ENCODE results near the gene MGAT5.
"Not testable (repeated sequence)": the region's sequence is repeated elsewhere in the genome, so short reads cannot be mapped to it uniquely, and the experiment has no call there.

MGAT5 gene

DNA sequence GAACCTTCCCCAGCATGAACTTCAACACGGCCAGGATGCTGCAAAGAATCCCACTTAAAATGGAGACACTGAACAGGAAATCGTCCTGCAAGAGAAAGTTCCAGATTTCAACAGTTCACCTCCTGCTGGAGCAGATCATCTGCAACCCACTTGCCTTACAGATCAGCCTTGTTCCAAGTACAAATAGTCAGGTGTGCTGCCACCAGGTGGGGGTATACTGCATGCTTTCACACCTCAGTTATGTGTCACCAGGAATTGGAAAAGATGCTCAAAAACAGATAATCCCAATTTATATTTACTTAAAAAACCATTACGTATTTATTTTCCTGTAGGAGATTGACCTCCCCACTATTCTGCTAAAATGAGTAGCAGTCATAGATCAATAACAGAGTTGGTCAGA is 212.3 kb downstream of the MGAT5 start:
- DNase-seq (ENCODE audit: low read depth in 2 of 2) = no peak

DNA sequence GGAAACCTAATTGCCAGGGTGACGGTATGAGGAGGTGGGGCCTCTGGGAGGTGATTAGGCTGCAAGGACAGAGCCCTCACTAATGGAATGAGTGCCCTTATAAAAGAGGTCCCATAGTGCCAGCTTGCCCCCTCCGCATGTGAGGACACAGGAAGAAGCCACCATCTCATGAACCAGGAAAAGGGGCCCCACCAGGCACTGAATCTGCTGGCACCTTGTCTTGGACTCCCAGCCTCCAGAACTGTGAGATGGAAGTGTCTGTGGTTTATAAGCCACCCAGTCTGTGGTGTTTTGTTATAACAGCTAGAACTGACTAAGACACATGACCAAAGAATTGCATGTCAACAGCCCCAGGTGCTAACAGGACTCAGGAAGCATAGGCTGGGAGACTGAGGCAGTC is 214.3 kb downstream of the MGAT5 start:
- DNase-seq (ENCODE audit: low read depth in 2 of 2) = no peak

DNA sequence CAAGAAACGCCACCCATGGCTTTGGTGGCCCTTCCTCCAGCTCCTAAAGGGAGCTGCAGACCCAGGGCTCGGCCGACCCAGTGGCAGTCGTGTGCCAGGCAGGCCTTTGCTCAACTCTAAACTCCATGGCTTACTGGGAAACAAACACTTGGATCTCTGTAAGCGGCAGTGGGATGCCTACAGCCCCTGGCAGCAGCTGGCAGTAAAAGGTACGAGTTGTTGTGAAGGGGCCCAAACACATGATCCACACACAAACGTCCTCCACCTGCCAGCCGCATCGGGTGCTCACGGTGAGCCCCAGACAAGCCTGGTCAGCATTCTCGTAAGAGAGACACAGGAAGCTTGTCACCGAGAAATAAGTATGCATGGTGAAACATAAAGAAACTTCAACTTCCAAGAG is 214.9 kb downstream of the MGAT5 start:
- no peak for DNase-seq (ENCODE audit: low read depth in 2 of 2)

DNA sequence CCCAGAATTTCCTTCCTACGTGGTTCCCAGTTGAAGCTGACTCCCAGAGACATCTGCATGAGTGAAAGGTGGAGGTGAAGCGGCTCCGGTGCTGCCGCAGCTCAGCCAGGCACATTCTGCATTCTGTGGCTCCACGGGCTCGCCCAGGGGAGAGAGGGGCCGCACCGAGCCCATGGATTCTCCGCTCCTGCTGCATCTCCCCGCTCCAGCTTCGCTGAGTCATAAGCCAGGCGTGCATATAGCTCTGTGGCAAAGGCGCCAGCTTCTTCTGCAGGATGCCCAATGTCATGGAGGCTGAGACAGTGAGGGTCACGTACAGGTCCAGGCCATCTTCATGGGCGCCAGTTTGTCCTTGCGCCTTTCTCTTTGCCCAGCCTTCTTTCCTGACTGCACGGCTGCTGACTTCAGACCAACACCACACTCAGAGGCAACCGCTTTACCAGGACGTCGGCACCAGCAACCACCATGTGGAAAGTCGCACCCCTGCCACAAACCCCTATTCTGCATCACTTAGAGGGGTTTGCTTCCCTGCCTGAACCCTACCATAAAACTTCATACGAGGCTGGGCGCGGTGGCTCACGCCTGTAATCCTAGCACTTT is 215.7 kb downstream of the MGAT5 start:
- no peak for DNase-seq (ENCODE audit: low read depth in 2 of 2)

DNA sequence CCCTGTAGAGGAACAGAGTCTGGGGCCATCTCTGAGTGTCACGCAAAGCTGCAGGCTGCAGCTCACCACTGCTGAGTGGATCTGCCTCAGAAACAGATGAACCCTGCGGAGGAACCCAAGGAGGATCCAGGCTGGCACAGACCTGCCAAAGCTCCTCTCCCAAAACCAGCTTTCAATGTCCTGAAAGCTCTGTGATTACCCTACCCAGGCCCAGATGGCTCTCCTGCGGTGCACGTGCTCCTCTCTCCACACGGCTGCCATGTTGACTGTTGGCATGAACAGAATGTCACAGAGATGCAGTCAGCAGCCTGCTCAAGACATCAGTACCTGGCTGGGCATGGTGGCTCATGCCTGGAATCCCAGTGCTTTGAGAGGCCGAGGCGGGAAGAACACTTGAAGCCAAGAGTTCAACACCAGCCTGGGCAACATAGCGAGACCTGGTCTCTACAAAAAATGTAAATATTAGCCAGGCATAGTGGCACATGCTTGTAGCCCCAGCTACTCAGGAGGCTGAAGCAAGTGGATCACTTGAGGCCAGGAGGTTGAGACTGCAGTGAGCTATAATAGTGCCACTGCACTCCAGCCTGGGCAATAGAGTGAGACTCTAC is 216.8 kb downstream of the MGAT5 start:
- DNase-seq (ENCODE audit: low read depth in 2 of 2) = no peak

DNA sequence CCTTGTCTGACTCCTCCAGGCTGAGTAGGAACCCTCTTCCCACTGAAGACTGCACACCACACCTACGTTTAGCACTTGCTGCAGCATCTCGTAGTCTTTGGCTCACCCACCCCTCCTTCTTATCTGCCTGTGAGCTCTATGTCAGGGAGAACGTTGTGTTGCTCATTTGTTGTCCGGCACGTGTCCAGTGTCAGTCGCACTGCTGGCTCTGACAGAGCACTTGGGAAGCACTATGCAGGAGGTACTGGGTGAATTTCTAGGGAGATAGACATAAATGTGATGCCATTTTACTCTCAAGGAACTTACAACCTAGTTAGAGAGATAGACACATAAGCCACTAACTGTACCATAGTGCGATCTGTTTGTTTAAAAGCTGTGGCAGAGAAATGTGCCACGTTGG is 223.1 kb downstream of the MGAT5 start:
- not testable (repeated sequence) for DNase-seq (ENCODE audit: low read depth in 2 of 2)

DNA sequence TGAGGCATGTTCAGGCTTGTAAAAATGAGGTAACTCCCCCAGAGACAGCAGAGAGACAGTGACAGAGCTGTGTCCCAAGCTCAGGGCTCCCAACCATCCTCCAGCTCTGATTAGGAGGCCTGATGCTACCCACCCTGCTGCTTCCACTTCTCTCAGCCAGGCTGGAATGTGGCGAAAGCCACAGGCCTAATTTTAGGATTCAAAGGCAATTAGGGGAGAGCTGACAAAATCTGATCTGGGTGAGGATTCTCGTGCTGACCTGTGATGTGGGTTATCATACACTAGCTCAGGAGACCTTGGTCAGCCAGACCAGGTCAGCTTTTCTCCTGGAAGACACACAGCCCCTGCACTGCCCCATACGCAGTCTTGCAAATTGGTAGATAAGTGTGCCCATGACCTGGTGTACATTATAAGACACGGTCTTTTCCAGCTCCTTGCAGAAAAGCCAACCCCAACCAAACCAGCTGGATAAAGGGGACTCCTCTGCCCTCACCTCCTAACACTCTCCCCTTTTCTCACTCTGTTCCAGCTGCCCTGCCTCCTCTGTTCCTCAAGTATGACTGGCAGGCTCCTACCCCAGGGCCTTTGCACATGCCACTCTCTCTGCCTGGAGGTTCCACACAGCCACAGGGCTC is 225.9 kb downstream of the MGAT5 start:
- no peak for DNase-seq (ENCODE audit: low read depth in 2 of 2)

DNA sequence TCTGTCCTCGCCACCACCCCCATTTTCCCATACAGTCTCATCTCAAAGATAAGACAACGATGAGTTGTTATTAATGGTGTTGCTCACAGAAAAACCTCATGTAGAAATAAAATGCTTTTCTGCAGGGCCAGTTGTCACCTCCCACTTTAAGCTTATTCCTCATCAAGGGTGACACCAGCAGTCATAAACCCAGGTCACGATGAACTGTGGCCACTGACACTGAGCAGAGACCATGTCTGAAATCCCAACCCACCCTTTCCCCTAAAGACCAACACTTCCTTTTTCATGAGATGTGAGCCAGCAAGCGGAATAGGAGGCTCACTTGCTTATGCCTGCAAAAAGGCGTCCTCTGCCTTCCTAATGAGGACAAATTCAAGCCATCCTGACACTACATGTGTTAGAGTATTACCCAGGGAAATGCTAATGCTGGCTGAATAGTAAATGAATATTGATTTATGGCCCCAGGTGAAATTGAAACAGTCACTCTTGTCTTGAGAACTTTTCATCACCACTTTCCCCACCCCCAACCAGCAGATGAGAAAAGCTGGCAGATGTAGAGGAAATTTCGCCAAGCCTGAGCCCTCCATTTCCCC is 228.4 kb downstream of the MGAT5 start:
- no peak for DNase-seq (ENCODE audit: low read depth in 2 of 2)

DNA sequence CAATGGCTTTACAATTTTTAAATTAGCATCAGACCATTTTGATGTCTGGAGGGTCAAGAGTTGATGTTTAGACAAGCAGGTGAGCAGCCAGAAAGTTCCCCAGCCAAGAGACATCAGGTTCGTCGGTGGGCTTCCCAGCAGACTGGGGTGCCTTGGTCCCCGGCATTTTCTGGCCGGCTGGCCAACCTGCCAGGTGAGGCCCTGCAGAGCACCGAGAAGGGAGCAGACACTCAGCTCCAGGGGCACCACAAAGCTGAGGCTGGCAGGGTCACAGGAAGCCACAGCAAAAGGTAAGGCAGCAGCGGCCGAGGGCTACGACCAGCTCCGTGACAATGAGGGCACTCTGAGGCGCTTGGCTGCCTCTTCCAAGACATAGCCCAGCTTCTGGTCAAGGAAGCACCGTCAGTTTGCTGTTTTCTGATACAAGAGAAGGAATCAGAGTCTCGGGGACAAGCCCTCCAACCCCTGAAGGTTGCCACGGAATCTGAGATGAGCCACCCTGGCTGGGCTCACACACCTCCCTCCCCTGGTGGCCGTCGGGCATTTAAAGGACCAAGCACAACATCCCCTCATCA is 229.0 kb downstream of the MGAT5 start:
- no peak for DNase-seq (ENCODE audit: low read depth in 2 of 2)

DNA sequence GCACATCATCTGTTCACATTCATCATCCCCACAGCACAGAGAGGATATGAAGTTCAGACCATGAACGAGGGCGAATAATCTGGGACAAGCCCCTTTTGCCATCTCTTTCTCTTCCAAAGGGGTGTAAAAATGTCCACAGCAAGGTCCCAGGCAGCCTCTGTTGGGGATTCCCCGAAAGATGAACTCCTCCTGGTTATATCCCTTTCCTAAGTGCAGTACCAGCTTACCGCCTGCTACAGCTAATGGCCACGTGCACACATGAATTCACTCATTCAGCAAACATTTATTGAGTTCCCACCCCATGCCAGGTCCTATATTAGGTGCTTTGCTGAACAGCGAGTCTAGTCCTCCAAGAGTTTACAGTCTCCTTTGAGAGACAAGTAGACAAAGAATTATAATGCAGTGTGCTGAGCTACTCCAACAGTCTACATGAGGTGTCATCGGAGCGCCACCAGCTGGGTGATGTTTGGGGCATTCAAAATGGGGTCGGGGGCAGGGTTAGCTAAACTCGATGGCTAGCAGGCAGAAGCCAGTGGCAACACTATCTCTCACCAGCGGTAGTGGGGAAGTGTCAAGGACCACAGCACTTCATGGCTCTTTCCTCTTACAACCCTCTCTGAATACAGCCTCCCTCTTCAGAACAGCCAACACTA is 236.0 kb downstream of the MGAT5 start:
- no peak for DNase-seq (ENCODE audit: low read depth in 2 of 2)

DNA sequence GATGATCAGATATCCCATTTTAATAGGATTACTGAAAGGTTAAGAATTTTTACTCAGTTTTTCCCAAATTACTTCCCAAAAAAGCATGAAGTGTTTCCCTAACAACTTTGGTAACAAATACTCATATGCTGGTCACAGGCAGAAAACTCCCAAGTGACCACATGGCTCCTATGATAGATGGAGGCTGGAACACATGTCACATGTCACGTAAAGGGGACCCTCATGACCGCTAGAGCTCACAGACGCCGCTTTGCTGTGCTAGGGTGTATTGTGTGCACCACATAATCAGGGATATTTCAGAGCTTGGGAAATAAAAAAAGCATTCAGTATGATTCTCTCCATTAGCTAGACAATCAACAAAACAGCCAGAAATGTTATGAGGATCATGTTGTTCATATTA is 236.7 kb downstream of the MGAT5 start:
- no peak for DNase-seq (ENCODE audit: low read depth in 2 of 2)

DNA sequence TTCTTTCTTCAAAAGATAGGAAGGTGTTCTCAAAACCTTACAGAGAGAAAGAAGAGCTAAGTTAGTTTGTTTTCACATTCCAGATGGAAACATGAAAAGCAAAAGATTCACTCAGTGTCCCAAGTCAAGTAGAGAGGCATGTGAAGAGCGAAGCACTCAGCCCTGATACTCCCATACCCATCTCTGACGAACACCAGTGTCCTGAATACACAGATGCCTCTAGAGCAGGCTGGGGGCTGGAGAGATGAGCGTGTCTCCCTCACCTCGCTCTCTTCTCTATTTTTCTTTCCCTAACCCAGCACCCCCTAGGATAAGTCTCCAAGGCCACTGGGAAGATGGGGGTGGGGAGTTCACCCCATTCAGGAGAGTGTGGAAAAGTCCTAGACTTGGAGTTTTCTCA is 237.2 kb downstream of the MGAT5 start:
- DNase-seq (ENCODE audit: low read depth in 2 of 2) = no peak

DNA sequence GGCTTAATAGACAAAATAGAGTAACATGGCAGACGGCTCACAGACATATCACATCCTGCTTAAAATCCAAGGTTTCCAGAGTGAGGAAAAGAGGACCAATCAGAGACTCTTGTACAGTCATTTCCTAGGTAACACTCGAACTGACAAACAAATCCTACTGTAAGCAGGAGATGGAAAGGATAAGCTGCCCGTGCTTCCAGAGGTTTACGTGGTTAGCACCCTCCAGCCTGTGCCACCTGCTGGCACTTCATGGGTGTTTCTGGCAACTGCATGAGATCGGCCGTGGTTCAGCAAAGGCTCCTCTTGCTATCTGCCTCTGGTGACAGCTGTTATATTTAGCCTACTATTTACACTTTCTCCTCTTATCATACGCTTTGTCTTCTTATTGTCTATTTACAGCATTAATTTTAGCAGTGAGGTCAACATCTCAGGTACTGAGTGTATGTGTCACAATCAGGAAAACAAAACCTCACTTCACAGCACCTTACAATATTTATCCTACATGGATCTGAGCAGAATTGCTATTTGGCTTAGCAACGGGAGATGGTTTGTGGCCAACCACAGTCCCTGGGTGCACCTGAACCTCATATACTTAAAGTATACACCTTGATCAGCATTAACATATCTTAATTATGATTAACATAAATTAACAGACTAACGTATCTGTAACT is 238.0 kb downstream of the MGAT5 start:
- no peak for DNase-seq (ENCODE audit: low read depth in 2 of 2)

DNA sequence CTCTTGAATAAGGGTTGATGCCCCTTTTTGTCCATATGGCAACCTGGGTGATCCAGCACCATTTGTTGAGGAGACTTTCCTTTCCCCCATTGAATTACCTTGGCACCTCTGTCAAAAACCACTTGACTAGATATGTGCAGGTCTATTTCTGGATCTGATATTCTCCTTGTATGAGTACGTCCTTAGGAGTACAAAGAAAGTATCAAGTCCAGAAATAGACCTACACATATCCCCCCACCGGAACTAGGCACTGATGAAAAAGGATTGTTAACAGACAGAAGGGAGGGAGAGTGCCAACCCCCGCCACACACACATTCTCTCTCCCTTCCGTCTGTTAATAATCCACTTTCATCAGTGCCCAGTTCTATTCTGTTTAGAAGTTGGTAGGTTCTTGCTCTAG is 239.9 kb downstream of the MGAT5 start:
- no peak for DNase-seq (ENCODE audit: low read depth in 2 of 2)

DNA sequence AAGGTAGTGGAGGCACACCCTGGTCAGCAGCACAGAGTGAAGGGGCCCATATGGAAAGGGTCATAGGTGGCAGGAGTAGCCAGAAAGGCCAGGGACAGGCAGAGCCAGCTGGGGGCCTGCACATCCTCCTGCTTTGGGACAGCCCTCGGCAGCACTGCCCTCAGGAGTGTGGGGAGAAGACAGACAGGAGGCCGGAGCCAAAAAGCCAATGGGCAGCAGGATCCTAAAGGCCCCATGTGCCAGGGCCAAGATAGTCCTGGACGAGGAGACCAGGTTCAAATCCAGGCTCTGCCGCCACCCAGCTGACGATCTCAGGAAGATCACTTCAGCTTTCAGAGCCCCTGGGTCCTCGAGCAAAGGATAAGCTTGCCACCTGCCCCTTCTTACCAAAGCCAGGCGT is 244.8 kb downstream of the MGAT5 start:
- no peak for DNase-seq (ENCODE audit: low read depth in 2 of 2)

DNA sequence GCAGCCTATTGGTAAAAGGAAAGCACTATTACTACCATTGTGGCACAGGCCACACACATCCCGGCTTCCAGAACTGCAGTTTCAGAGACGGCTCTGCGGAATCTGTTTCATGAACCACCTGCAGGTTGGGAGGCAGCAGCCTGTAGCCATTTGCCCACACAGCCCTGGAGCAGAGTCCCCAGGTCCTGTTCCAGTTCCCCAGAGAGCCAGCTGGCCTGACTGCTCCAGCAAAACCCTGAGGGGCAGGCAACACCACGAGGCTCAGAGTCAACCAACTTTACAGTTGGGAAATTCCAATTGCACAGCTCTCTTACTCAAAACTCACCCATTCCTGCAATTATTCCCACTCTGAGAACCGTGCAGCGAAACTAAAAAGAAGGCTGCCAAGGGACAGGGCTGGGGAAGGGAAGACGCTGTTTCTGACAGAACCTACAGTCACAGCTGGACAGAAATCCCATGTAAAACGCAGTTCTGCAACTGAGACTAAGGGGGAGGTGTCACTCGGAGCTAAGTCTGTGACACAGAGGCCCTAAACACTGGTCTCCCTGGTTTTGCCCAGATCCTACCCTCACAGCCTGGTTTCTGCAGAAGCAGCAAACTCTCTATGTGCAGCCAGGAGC is 245.5 kb downstream of the MGAT5 start:
- no peak for DNase-seq (ENCODE audit: low read depth in 2 of 2)

DNA sequence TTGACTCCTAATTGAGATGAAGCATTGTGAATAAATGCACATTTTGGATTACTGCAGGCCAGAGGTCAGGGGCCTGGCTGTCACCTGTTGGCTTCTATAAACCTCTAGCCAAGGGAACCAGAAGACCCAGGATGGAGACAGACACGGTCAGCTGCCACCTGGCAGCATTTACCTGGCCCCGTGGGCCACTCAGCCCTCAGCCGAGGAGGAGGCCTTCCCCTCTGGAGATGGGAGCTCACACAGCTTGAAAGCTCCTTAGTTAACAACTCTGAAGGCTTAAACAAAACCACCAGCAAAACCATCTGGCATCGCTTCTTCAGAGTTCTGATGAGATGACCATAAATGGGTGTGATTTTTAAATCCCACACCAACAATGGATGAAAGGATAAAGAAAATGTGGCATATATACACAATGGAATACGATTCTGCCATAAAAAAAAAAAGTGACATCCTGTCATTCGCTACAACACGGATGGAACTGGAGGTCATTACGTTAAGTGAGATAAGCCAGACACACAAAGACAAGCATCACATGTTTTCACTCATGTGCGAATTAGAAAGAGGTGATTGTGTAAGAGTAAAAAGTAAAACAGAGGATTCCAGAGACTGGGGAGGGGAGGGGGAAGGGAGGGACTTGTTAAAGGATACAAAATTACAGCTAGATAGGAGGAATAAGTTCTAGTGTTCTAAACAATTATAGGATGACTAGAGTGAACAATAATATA is 246.5 kb downstream of the MGAT5 start:
- DNase-seq (ENCODE audit: low read depth in 2 of 2) = no peak

DNA sequence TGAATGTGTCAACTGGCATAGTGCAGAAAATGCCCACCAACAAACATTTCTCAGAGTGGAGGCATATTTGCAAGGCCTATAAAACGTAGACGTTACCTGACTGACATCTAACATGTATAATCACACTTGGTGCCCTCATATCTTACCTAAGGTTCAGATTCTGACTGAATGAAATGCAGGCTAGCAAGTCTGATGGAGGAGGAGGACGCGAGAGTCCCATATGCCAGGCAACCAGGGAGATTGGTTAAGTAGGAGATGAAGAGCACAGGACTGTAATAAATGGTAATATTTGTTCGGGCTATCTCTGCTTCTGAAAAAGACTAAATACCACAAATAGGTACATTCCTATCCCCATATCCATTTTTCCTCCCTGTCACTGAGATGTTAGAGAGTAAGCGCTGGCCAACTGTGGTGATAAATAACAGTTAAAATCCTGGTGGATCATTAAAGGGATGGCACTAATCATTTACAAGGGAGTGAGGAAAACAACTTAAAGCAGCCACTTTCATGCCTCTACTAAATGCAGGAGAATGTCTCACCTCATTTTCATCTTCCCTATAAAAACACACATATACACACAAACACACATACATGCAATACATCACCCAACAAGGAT is 247.7 kb downstream of the MGAT5 start:
- no peak for DNase-seq (ENCODE audit: low read depth in 2 of 2)

DNA sequence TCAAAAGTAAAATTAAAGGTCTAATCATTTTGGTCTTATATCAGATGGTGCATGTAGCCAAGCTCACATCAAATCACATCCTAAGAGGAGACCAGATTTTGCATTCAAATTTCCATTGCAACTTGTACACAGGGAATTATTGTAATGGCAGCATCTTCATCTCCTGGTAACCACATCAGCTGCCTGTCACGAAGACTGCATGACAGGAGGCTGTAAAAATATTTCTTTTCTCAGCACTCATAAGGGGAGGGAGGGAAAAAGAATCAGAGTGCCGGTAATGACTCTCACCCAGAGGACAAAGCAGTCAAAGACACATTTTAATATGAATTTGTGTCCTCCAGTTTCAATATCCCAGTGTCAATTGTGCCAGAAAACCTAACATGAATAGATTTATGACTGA is 248.2 kb downstream of the MGAT5 start:
- no peak for DNase-seq (ENCODE audit: low read depth in 2 of 2)
